ENCODE results near the gene ADGRB2.

DNA sequence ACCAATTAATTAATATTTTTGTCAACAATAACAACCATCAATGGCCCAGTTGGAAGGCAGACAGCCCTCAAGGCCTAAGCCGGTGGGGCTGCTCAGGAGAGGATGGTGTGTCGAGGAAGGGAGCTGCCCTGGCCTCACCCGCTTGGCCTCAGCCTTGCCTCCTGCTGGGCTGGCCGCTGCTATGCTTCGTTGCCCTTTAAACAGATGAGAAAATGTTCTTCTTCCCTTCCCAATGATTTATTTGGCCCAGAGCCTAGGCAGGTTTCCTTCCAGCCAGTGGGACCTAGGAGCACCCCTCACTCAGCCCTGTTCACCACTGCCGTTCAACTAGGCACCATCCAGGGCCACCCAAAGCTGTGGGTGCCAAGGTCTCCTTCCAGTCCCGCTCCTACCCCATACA, 3.1 kb upstream of the ADGRB2 start:
- TF ChIP-seq, protein P1, sequence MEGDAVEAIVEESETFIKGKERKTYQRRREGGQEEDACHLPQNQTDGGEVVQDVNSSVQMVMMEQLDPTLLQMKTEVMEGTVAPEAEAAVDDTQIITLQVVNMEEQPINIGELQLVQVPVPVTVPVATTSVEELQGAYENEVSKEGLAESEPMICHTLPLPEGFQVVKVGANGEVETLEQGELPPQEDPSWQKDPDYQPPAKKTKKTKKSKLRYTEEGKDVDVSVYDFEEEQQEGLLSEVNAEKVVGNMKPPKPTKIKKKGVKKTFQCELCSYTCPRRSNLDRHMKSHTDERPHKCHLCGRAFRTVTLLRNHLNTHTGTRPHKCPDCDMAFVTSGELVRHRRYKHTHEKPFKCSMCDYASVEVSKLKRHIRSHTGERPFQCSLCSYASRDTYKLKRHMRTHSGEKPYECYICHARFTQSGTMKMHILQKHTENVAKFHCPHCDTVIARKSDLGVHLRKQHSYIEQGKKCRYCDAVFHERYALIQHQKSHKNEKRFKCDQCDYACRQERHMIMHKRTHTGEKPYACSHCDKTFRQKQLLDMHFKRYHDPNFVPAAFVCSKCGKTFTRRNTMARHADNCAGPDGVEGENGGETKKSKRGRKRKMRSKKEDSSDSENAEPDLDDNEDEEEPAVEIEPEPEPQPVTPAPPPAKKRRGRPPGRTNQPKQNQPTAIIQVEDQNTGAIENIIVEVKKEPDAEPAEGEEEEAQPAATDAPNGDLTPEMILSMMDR (IDR thresholded peaks at IDR 0.05): no peak
- TF ChIP-seq POLR2A (IDR thresholded peaks at IDR 0.05): no peak
